ENCODE measurements around the gene PPL. TPM values are rescaled to one million over a fixed set of nuclear protein-coding genes. Genes with fewer than 3 reads are reported as not detected.

Gene PPL
- total and polyA plus RNA-seq, 2 experiments from 2014 or later: 32.8 to 44.5 TPM

DNA sequence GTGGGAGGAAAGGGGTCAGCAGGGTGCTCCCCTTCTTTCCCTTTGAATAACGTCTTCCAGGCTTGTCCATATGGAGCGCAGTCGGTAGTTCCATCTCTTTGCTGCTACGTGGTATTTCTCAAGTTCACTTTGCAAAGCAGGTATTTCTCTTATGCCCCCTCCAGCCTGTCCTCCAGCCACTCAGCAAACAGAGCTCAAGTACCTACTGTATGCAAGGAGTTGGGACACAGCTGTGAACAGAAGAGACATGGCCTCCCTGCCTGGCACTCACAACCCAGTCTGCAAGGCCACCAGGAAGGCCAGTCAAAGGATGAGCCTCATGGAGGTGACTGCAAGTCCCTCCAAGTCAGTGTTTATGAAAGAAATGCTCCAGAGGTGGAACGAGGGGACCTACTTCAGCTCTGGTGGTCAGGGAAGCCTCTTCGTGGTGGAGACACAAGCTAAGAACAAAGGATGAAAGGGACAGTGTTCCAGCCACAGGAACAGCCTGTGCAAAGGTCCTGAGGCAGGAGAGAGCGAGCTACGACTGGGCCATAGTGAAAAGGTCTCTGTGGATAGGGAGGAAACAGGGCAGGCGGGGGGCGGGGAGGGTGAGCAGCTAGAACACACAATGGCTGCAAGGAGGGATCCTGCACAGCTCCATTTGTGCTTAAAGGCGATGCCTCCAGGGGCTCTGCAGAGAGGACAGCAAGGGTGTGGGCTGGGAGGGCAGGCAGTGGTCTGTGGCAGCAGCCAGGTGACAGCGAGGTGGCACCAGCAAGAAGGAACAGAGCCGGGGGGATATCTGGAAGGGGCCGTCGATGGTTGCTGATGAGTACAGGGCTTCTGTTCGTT lies 32.6 kb downstream of the PPL start:
- Histone ChIP-seq H3K4me3 (no peak overlapping the region), H3K27me3 (no peaks in the 10 kb centered on the region), H3K79me2 (no peaks in the 10 kb centered on the region), H3K4me2 (no peak overlapping the region), H2AFZ (no peak overlapping the region), H3K9me3 (ENCODE audit: low read depth) (no peaks in the 10 kb centered on the region), H3K9me2 (replicated peaks; ENCODE audit: insufficient read depth) (no peaks in the 10 kb centered on the region), H3K36me3 (replicated peaks; ENCODE audit: insufficient read depth, low read depth) (no peaks in the 10 kb centered on the region), H3K27ac (no peak overlapping the region), H3K4me1 (ENCODE audit: insufficient read depth) (no peaks in the 10 kb centered on the region), H4K20me1 (ENCODE audit: insufficient read depth, poor library complexity, severe bottlenecking) (no peaks in the 10 kb centered on the region)
- TF ChIP-seq EZH2phosphoT487 (IDR thresholded peaks at IDR 0.05; ENCODE audit: low read depth, severe bottlenecking, unreplicated experiment) (no peak), EZH2 (IDR thresholded peaks at IDR 0.05; ENCODE audit: borderline replicate concordance) (no peak)
- TF ChIP-seq, protein P1, sequence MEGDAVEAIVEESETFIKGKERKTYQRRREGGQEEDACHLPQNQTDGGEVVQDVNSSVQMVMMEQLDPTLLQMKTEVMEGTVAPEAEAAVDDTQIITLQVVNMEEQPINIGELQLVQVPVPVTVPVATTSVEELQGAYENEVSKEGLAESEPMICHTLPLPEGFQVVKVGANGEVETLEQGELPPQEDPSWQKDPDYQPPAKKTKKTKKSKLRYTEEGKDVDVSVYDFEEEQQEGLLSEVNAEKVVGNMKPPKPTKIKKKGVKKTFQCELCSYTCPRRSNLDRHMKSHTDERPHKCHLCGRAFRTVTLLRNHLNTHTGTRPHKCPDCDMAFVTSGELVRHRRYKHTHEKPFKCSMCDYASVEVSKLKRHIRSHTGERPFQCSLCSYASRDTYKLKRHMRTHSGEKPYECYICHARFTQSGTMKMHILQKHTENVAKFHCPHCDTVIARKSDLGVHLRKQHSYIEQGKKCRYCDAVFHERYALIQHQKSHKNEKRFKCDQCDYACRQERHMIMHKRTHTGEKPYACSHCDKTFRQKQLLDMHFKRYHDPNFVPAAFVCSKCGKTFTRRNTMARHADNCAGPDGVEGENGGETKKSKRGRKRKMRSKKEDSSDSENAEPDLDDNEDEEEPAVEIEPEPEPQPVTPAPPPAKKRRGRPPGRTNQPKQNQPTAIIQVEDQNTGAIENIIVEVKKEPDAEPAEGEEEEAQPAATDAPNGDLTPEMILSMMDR (IDR thresholded peaks at IDR 0.05; ENCODE audit: poor library complexity): no peak
- no peak for DNase-seq (ENCODE audit: low spot score)
- 86% methylated on average over 16 of the region's 16 CpGs for WGBS (ENCODE audit: low lambda C conversion rate, missing lambda C conversion rate)

DNA sequence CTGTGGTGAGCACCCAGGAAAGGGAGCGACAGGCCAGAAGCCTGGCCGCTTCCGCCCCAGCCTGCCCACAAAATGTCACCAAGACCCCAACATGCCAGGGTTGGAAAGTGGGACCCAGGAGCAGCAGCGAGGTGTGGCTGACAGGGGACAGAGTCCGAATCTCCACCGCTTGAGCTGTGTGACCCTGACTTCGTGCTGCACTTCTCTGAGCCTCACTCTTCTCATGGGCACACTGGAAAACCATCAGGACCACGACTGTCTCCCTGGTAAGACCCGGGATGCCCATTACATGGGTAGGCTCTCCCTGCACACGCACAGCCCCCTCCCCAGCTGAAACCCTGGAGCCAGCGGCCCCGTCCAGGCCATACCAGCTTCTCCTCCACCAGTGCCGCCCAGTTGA lies 34.9 kb downstream of the PPL start:
- H4K20me1 ChIP-seq (ENCODE audit: insufficient read depth, poor library complexity, severe bottlenecking): no peaks in the 10 kb centered on the region
- 95% methylated on average over 13 of the region's 13 CpGs for WGBS (ENCODE audit: low lambda C conversion rate, missing lambda C conversion rate)
- no peaks in the 10 kb centered on the region for H3K79me2 ChIP-seq
- DNase-seq (ENCODE audit: low spot score): no peak
- no peak for TF ChIP-seq EZH2phosphoT487 (IDR thresholded peaks at IDR 0.05; ENCODE audit: low read depth, severe bottlenecking, unreplicated experiment)
- no peak for TF ChIP-seq EZH2 (IDR thresholded peaks at IDR 0.05; ENCODE audit: borderline replicate concordance)
- TF ChIP-seq, protein P1 (IDR thresholded peaks at IDR 0.05; ENCODE audit: poor library complexity): no peak
- H3K36me3 ChIP-seq (replicated peaks; ENCODE audit: insufficient read depth, low read depth): no peaks in the 10 kb centered on the region
- no peak overlapping the region for H2AFZ ChIP-seq
- no peak overlapping the region for H3K27ac ChIP-seq
- no peak overlapping the region for H3K4me2 ChIP-seq
- no peaks in the 10 kb centered on the region for H3K27me3 ChIP-seq
- no peaks in the 10 kb centered on the region for H3K4me1 ChIP-seq (ENCODE audit: insufficient read depth)
- H3K4me3 ChIP-seq: no peak overlapping the region
- no peaks in the 10 kb centered on the region for H3K9me2 ChIP-seq (replicated peaks; ENCODE audit: insufficient read depth)
- H3K9me3 ChIP-seq (ENCODE audit: low read depth): no peaks in the 10 kb centered on the region

DNA sequence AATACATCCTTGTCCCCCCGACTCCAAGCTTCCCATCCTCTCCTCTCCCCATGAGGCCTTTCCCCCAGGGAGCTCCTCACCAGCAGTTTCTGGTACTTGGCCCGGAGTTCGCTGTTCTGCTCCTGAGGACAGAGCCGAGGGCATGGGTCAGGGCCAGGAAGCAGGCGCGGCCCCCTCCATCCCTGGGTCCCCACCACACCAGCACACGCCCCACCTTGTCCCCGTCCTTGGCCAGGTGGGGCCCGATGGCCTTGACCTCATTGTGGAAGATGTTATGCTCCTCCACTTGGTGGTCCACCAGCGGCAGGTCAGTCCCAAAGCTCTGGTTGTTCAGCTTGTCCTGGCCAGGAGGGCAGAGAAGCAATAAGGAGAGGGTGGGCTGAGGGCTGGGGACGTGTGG lies 36.2 kb downstream of the PPL start:
- Histone ChIP-seq H3K27me3 (no peaks in the 10 kb centered on the region), H3K36me3 (replicated peaks; ENCODE audit: insufficient read depth, low read depth) (no peaks in the 10 kb centered on the region), H3K79me2 (no peaks in the 10 kb centered on the region), H2AFZ (no peak overlapping the region), H3K9me3 (ENCODE audit: low read depth) (no peaks in the 10 kb centered on the region), H3K9me2 (replicated peaks; ENCODE audit: insufficient read depth) (no peaks in the 10 kb centered on the region), H3K4me1 (ENCODE audit: insufficient read depth) (no peaks in the 10 kb centered on the region), H3K4me3 (no peak overlapping the region), H3K27ac (no peak overlapping the region), H3K4me2 (no peak overlapping the region), H4K20me1 (ENCODE audit: insufficient read depth, poor library complexity, severe bottlenecking) (no peaks in the 10 kb centered on the region)
- DNase-seq (ENCODE audit: low spot score): no peak
- TF ChIP-seq EZH2 (IDR thresholded peaks at IDR 0.05; ENCODE audit: borderline replicate concordance) (no peak), EZH2phosphoT487 (IDR thresholded peaks at IDR 0.05; ENCODE audit: low read depth, severe bottlenecking, unreplicated experiment) (no peak)
- TF ChIP-seq, protein P1 (IDR thresholded peaks at IDR 0.05; ENCODE audit: poor library complexity): no peak
- 93% methylated on average over 11 of the region's 11 CpGs for WGBS (ENCODE audit: low lambda C conversion rate, missing lambda C conversion rate)

Measured in hepatocyte (in vitro differentiated cells).